T follicular helper cell (primary cell): ENCODE measurements around the gene ALLC.
"Not testable (repeated sequence)": the region's sequence is repeated elsewhere in the genome, so short reads cannot be mapped to it uniquely, and the experiment has no call there.

ENCODE experiments used
- DNase-seq: peaks from one replicate; pipeline ENCODE4 v3.0.0-alpha.2; 2020; ENCODE audit warnings: low read depth

Gene ALLC

DNA sequence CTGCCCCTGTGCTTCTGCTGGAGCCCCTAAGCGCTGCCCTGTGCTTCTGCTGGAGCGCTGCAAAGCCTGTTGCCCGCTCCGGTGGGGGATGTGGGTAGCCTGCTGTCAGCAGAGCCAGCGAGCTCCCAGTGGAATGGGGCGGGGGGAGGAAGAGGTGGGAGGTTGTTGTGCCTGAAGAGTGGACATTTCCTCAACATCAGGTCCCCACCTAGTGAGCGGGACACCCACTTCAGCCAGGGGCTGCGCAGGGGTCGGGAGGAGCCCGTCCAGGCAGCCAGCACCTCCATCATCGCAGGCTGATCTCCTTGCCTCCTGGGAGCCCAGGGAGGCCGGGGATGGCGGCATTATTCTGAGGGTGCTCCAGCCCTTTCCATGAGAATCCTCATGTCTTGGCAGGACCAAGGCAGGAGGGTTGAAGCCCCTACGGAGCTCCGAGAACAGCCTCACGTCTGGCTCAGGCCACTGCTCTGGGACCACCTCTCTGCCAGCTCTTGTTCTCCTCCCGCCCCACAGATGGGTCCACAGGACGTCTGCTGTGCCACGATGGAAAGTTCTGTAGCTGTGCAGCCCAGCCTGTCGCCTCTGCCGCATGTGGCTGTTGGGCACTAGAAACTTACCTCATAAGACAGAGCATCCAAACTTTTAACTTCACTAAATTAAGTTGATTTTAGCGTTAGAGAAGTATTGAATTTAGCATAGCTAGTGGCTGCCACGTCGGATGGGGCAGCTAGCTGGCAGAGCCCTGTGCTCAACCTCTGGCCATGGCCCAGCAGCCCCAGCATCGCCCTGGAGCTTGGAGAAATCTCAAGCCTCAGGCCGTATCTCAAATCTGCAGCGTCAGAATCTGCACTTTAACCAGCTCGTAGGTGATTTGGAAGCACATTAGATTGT, 1.9 kb upstream of the ALLC start:
- no peak for DNase-seq

DNA sequence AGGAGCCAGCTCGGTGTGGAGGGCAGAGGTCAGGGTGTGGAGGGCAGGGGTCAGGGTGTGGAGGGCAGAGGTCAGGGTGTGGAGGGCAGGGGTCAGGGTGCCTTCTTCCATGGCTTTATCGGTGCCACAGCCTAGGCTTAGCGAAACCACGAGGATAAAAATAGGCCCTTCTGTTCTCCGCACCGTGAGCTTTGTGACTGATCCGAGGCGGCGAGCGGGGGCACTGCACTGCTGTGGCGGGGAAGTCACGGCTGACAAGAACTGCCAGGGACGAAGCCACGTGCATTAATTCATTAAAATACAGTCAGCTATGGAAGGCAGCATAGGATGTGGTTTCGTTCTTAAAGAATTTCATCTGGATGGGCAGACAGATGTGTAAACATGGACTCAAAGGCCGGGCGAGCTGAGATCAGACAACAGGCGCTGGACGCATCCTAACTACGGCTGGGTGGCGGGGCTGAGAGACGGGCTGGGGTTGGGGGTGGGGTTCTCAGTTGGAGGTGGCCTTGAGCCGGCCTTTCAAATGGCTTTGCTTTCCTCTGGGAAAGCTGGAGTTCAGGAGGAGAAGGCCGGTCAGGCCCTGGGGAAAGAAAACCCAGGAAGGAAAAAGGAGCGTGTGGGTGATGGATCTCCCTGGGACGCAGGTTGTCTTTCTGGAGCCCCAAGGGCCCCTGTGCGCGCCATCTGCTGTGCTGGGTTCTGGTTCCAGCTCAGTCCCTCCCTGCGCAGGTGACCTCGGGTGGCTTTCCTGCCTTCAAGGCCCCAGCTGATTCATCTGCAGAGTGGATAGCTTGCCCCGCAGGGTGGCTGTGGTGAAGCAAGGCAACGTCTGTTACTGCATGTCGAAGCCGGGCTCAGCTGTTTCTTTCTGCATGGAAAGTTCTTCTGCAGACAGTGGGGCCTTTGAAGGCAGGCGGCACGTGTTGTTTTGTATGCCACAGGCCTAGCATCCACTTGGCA, 958 bp upstream of the ALLC start:
- DNase-seq = no peak

DNA sequence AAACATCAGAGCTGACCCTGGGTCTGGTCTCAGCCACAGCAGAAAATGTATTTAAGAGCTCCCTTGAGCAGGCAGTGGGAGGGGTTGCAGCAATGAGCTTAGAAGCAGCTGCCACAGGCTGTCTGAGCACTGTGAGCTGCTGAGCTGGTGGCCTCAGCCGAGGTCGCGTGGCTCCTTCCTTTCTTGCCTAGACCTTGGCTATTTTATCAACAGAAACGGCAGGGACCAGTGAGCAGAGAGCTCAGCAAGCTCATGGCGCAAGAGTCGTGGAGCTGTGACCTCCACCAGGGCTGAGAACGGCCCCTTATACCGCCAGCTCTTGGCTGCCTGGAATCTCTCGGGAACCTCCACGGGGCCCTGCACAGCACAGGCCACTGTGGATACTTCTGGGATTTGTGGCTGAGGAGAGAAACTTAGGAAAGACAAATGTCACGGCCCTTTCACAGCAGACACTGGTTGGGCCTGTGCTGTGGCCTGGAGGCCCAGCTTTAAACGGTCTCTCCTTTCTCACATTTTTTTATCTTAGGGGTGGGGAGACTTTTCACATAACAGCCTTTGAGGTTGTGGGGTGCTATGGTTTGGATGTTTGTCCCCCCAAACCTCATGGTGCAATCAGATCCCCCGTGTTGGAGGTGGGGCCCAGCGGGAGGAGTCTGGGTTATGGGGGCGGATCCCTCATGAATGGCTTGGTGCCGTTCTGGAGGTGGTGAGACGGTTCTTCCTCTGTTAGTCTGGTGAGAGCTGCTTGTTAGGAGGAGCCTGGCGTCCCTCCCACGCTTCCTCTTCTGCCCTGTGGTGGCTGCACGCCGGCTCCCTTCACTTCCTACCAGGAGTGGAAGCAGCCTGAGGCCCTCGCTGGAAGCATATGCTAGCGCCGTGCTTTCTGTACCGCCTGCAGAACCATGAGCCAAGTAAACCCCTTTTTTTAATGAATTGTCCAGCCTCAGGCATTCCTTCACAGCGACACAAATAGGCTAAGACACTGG, 1.7 kb downstream of the ALLC start:
- DNase-seq = no peak

- not testable (repeated sequence) for DNase-seq
Measured at GRCh38 chr2:3660640-3661039, 2.6 kb downstream of the ALLC start.

- DNase-seq = no peak
Measured at GRCh38 chr2:3661149-3661660, 3.2 kb downstream of the ALLC start.

GRCh38 chr2:3662239-3662638, 4.2 kb downstream of the ALLC start:
- no peak for DNase-seq

- DNase-seq = no peak
Measured at GRCh38 chr2:3664118-3664517, 6.1 kb downstream of the ALLC start.

GRCh38 chr2:3664925-3665324, 6.9 kb downstream of the ALLC start:
- DNase-seq = no peak

DNA sequence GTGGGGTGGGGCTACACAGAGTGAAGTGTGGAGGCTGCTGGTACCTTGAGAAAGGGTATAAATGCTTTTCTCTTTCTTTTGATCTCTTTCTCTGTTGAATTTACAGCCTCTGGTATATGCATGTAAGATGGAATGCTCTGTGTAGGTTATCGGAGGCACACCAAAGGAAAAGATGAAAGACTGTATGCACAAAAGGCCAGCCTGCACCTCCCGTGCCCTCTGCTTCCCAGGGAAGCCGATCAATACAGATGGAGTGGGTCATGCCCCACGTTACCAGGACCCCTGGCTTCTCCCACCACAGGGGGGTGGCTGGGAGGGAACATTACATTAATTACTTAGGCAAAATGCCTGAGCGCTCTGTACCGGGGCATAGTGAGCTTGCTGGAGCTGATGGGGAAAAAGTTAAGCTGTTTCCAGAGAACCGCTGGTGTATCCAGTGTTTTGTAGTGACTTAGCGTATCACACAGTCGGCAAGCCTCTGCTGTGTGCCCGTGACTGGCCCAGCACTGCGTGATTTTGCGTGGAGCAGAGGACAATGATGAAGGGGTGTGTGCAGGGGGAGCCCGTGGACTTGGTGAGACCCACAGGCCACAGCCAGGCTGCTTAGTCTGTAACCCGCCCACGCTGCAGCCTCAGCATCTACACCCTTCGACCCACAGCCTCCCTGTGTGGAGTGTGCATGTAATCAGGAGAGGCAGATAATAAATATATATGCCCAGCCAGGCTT, 8.0 kb downstream of the ALLC start:
- DNase-seq = no peak

DNA sequence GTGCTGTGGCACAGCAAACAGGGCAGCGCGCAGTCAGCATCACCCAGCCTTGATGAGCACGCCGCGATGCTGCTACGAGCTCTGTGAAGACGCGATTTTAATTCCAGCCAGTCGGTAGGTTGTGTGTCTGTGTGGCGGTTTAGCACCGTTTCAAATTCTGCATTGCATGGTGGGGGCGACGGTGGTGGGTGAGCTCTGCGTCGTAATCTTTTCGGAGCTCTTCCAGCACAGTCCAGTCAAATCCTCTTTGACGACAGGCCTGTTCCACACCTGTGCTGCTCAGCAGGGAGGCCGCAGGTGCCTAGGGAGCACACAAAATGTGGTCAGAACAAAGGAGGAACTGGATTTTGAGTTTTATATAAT, 8.6 kb downstream of the ALLC start:
- no peak for DNase-seq

DNA sequence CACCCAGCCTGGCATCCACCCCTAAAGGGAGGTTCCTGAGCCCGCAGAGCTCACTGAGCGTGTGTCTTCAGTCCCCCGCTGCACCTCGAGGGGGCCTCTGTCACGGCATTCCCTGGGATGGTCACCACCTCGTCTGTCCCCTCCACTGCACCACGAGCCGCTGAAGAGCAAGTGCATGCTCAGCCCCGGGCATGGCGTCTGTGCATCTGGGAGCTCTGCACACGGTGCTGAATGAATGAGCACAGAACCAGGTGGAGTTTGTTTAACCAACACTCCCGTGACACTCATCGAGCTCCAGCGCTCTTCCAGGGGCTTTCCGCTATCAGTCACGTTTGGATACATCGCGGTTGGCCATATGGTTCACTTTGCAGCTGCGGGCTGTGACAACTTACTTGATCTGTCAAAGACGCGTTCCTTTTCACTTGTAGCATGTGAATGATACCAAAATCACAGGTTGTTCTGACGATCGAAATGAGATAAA, 9.2 kb downstream of the ALLC start:
- no peak for DNase-seq

GRCh38 chr2:3669656-3670055, 11.7 kb downstream of the ALLC start:
- no peak for DNase-seq

GRCh38 chr2:3670376-3670775, 12.4 kb downstream of the ALLC start:
- no peak for DNase-seq

DNA sequence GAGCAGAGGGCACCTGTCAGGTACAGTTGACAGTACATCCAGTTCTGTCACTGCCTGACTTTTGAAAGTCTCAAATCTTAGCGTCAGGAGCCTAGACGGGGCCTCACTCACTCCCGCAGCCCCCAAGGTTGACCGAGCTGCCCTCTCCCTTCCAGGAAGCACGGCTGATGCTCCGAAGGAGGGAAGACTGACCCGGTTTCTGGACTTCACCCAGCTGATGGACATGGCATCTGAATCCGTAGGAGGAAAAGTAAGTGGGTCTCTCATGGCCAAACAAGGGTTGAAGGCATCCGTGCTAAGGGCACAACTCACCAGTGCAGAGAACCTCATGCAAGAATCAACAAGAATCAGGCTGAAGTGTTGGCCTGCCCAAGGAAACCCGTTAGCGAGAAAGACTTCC, 12.9 kb downstream of the ALLC start:
- DNase-seq = no peak

GRCh38 chr2:3672861-3673678, 15.1 kb downstream of the ALLC start:
- DNase-seq = no peak

GRCh38 chr2:3674066-3674845, 16.3 kb downstream of the ALLC start:
- DNase-seq = no peak

DNA sequence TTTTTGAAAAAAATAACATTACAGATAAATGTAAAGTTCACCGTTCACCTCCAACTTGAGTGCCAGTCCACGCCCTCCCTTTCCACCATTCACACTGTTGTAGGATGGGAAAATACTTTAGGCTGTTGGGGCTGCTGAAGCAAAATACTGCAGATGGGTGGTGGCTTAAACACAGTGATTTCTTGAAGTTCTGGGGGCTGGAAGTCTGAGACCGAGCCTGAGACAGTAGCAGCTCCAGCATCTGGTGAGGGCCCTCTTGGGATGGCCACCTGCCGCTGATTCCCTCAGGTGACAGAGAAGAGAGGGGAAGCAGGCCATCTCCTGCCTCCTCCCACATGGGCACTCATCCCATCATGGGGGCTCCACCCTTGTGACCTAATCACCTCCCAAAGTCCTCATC, 17.7 kb downstream of the ALLC start:
- DNase-seq = no peak

DNA sequence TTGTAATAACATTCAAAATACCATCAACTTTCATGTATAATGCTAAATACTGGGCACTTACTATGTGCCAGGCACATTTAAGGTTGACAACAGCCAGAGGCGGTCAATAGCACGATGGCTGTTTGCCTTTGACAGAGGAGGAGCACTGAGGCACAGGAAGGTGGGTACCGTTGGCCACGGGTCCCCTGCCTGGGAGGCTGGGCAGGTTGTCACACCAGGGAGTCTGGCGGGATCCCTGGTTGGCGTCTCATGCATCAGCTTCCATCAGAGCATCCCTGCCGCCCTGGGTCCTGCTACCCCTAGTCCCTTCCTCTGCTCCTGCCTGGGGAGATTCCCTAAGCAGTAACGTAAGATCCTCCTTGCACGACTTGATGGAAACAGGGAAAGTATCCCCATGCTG, 19.4 kb downstream of the ALLC start:
- no peak for DNase-seq

- no peak for DNase-seq
Measured at GRCh38 chr2:3678212-3678611, 20.2 kb downstream of the ALLC start.
